SK-N-MC (cell line): ENCODE measurements around the gene PBX3.

Source experiments
- EZH2 ChIP-seq: fragments of 200-600 bp; sonication (generic); IDR thresholded peaks from one replicate; pipeline ENCODE4 v1.6.1; 2017; ENCODE audit warnings: antibody characterized with exemption
- POLR2AphosphoS5 ChIP-seq: IDR thresholded peaks from 2 replicates; pipeline ENCODE4 v1.6.1; 2012; ENCODE audit warnings: mild to moderate bottlenecking, low read depth, low read length, borderline replicate concordance

- TF ChIP-seq POLR2AphosphoS5 (no peak), EZH2 (no peak)
Observed at GRCh38 chr9:125964702-125965225, 217.6 kb downstream of the PBX3 start.
